GM19452 (cell line): ENCODE measurements around the gene PTPN5.
"Not testable (repeated sequence)": the region's sequence is repeated elsewhere in the genome, so short reads cannot be mapped to it uniquely, and the experiment has no call there.

Experiments used
- ATAC-seq: cut with Tn5 transposase; IDR thresholded peaks from one replicate; pipeline ENCODE4 v1.9.1; 2021; ENCODE audit not compliant: unreplicated experiment

The PTPN5 gene

GRCh38 chr11:18692941-18693760, 98.4 kb downstream of the PTPN5 start:
- ATAC-seq: no peak

- ATAC-seq: not testable (repeated sequence)
These were observed 100.0 kb downstream of the PTPN5 start for GRCh38 chr11:18691467-18692140.

- no peak for ATAC-seq
These were observed 107.3 kb downstream of the PTPN5 start for GRCh38 chr11:18684267-18684666.

GRCh38 chr11:18682466-18682865, 109.1 kb downstream of the PTPN5 start:
- no peak for ATAC-seq

GRCh38 chr11:18681949-18682348, 109.6 kb downstream of the PTPN5 start:
- not testable (repeated sequence) for ATAC-seq
